GM12878 (cell line): ENCODE results near the gene RIT2. TPM values are rescaled to one million over a fixed set of nuclear protein-coding genes. Genes with fewer than 3 reads are reported as not detected.

ENCODE experiments used
- ATF2 ChIP-seq: IDR thresholded peaks from 2 replicates; pipeline ENCODE4 v1.6.1; 2012; ENCODE audit warnings: low read length, inconsistent platforms
- IKZF1 ChIP-seq: fragments of 450-650 bp; conservative IDR thresholded peaks from 2 replicates; pipeline ENCODE4 v1.6.1; 2017; ENCODE audit warnings: antibody characterized with exemption, mild to moderate bottlenecking
- IRF4 ChIP-seq: IDR thresholded peaks from 2 replicates; pipeline ENCODE4 v1.6.1; 2011; ENCODE audit warnings: low read depth, low read length
- PML ChIP-seq: IDR thresholded peaks from 2 replicates; pipeline ENCODE4 v1.6.1; 2012; ENCODE audit warnings: low read length, inconsistent platforms
- SMAD1 ChIP-seq: fragments of 450-650 bp; IDR thresholded peaks from 2 replicates; pipeline ENCODE4 v1.6.1; 2018; ENCODE audit warnings: mild to moderate bottlenecking, low read depth; ENCODE audit not compliant: partially characterized antibody
- SRF ChIP-seq, 2 experiments: IDR thresholded peaks; 2 replicates each; pipeline ENCODE4 v1.6.1; 2011; ENCODE audit warnings: low read depth in 2 of 2, low read length in 2 of 2, mild to moderate bottlenecking in 1 of 2, moderate library complexity in 1 of 2
- STAT3 ChIP-seq: IDR thresholded peaks from 2 replicates; pipeline ENCODE4 v1.6.1; 2011; ENCODE audit warnings: low read depth, low read length, improper control_type of control experiment
- TCF12 ChIP-seq: IDR thresholded peaks from 2 replicates; pipeline ENCODE4 v1.6.1; 2011; ENCODE audit warnings: low read depth, mild to moderate bottlenecking, low read length
- YBX1 ChIP-seq: fragments of 450-650 bp; IDR thresholded peaks from 2 replicates; pipeline ENCODE4 v1.6.1; 2016; ENCODE audit warnings: antibody characterized with exemption
- ZNF687 ChIP-seq: fragments of 450-650 bp; IDR thresholded peaks from 2 replicates; pipeline ENCODE4 v1.6.1; 2017; ENCODE audit warnings: mild to moderate bottlenecking, moderate library complexity
- polyA plus RNA-seq, 11 experiments: library from polyadenylated mRNA; depleted of rRNA in 4 of 11; unstranded in 6 of 11; stranded (reverse) in 5 of 11; fragments of >200 nt; fragmentation: Nextera tagmentation in 4 of 11; fragmentation: Illumina TruSeq in 1 of 11; extraction: Ambion mirVana in 4 of 11; extraction: Trizol in 1 of 11; gene quantifications; 1 replicate in 1 of 11; 2 replicates in 10 of 11; pipeline versions ENCODE4 v1.2.1 to v1.2.3, GENCODE V29; 2011 to 2016; ENCODE audit warnings: inconsistent platforms in 2 of 11, missing spikeins in 2 of 11, low read depth in 1 of 11
- total RNA-seq, 4 experiments: library from RNA; depleted of rRNA in 3 of 4; stranded (reverse); fragments of >200 nt in 3 of 4; fragmentation: Illumina TruSeq in 1 of 4; extraction: Trizol in 1 of 4; gene quantifications; 2 replicates each; pipeline versions ENCODE4 v1.2.1 to v1.2.3, GENCODE V29; 2013 to 2021

The RIT2 gene
- total and polyA plus RNA-seq, 10 of the 15 experiments (the other 5 are each of a cell fraction or from before 2014, with no cell fraction given) = not detected

GRCh38 chr18:43155842-43156241 is 40.4 kb upstream of the RIT2 start (continued):
- TF ChIP-seq ZNF687 (no peak), STAT3 (no peak), SRF (IDR thresholded peaks at IDR 0.05; ENCODE audit: low read depth in 2 of 2, low read length in 2 of 2) (no peak), IKZF1 (no peak), SMAD1 (no peak), PML (no peak), YBX1 (no peak), ATF2 (no peak), IRF4 (no peak), TCF12 (no peak)
